IPS DF 6.9 (cell line): Measurements from ENCODE around the gene CCNY.

Experiments
- DNase-seq: peaks from one replicate; pipeline ENCODE4 v3.0.0-alpha.2; 2013; ENCODE audit warnings: low read depth, low spot score
- H3K27ac ChIP-seq: one replicate; pipeline ENCODE4 v1.5.1; 2013; ENCODE audit warnings: low read length, control low read depth
- H3K27me3 ChIP-seq: 2 replicates; pipeline ENCODE4 v1.6.1; 2013; ENCODE audit warnings: mild to moderate bottlenecking, low read length; ENCODE audit not compliant: control insufficient read depth, insufficient read depth
- H3K36me3 ChIP-seq: 2 replicates; pipeline ENCODE4 v1.6.1; 2013; ENCODE audit warnings: low read length; ENCODE audit not compliant: control insufficient read depth, insufficient read depth
- H3K4me1 ChIP-seq: 2 replicates; pipeline ENCODE4 v1.6.1; 2013; ENCODE audit warnings: low read length; ENCODE audit not compliant: control insufficient read depth, insufficient read depth
- H3K4me3 ChIP-seq: 2 replicates; pipeline ENCODE4 v1.5.1; 2013; ENCODE audit warnings: mild to moderate bottlenecking, low read length
- H3K9me3 ChIP-seq: 2 replicates; pipeline ENCODE4 v1.6.1; 2013; ENCODE audit warnings: low read length, inconsistent platforms; ENCODE audit not compliant: control insufficient read depth, insufficient read depth
- WGBS: extraction: QIAGEN DNeasy Blood & Tissue Kit; methylation state at CpG from one replicate; pipeline ENCODE4 v1.1.7; 2013; ENCODE audit warnings: mixed read lengths, missing lambda C conversion rate; ENCODE audit not compliant: insufficient read length, insufficient coverage; 5-methylcytosine and 5-hydroxymethylcytosine counted together

CCNY gene

DNA sequence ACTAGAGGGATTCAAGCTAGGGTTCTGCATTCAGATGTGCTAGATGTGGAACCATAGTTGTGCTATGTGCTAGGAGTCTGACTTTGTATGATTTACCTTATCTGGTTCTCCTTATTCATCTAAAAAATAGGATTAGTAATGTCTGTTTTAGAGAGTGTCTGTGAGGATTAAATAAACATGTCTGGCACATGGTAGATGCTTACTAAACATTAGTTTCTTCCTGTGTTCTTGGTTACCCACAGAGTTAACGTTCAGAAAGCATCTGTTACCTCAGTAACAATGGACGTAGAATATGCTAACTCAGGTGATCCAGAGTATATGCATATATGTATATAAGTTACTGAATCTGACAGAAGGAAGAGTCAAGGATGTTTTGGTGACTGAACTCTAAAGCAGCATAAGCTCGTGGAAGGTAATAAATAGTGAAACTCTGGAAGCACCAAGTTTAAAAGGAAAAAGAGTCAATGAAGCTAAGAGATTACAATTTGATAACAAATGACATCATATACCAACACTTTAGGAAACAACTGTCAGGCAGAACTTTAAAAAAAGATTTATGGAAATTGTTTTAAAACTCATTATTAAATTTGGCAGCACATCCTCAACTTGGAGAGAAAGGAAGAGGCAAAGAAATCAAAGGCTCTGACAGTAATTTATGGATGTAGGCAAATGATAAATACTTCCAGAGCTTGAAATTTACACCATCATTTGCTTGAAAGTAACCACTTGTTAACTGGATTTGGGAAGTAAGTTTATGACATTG, 127.0 kb downstream of the CCNY start:
- Histone ChIP-seq H3K4me3 (no peak overlapping the region), H3K4me1 (peaks cover 12% of the 10 kb centered on the region; the same call in 1 of the 2 replicates), H3K27me3 (no peaks in the 10 kb centered on the region), H3K36me3 (no peaks in the 10 kb centered on the region), H3K27ac (no peak overlapping the region), H3K9me3 (no peaks in the 10 kb centered on the region)
- no peak for DNase-seq
- no CpG with 5 or more reads among the region's 3 CpGs for WGBS

GRCh38 chr10:35463878-35464277, 127.6 kb downstream of the CCNY start:
- Histone ChIP-seq H3K36me3 (no peaks in the 10 kb centered on the region), H3K4me3 (no peak overlapping the region), H3K27ac (no peak overlapping the region), H3K9me3 (no peaks in the 10 kb centered on the region), H3K4me1 (peaks cover 10% of the 10 kb centered on the region; the same call in 1 of the 2 replicates), H3K27me3 (no peaks in the 10 kb centered on the region)
- WGBS, result no CpG with 5 or more reads among the region's 3 CpGs
- DNase-seq, result no peak

- no peaks in the 10 kb centered on the region for H3K36me3 ChIP-seq
- DNase-seq, result no peak
- no CpG with 5 or more reads among the region's 11 CpGs for WGBS
- no peak overlapping the region for H3K27ac ChIP-seq
- no peaks in the 10 kb centered on the region for H3K27me3 ChIP-seq
- peaks cover 10% of the 10 kb centered on the region; the same call in 1 of the 2 replicates for H3K4me1 ChIP-seq
- H3K9me3 ChIP-seq, result no peaks in the 10 kb centered on the region
- H3K4me3 ChIP-seq, result no peak overlapping the region
Observed at GRCh38 chr10:35464825-35465456, 128.6 kb downstream of the CCNY start.

DNA sequence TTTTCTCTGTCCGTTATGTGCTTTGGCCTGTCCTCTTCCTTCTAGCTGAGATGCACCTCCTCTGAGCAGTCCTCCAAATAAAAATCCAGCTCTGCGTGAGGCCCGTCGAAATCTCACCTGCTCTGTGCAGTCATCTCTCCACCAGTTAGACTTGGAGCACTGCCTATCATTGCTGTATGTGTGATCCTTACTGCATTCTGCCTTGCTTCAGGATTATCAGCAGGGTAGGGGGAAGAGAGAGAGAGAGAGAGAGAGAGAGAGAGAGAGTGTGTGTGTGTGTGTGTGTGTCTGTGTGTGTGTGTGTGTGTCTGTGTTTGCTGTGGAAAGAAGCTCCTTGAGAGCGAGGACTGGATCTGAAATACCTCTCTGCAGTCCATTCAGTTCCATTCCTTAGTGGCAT, 129.4 kb downstream of the CCNY start:
- H3K36me3 ChIP-seq, result no peaks in the 10 kb centered on the region
- H3K4me1 ChIP-seq, result peaks cover 11% of the 10 kb centered on the region
- no peaks in the 10 kb centered on the region for H3K9me3 ChIP-seq
- H3K27me3 ChIP-seq, result no peaks in the 10 kb centered on the region
- H3K4me3 ChIP-seq, result no peak overlapping the region
- no peak overlapping the region for H3K27ac ChIP-seq
- WGBS, result no CpG with 5 or more reads among the region's 5 CpGs
- no peak for DNase-seq

DNA sequence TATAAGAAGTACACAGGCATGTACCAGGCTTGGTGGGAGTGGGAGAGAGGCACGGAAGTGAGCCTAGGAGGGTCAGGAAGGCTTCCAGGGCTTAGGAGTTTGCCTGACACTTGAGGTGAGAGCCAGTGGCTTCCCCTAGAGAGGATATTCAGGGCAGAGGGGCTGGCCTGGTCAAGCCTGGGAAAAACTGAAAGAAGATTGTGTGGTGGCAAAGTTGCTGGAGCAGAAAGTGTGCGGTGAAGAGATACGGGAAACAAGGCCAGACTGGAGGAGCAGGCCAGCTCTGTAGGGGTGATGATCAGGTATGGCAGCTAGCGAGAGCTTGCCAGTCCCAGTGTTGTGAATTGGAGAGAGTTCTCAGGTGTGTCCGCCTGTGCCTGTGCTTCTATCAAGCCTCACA, 129.9 kb downstream of the CCNY start:
- no peak overlapping the region for H3K4me3 ChIP-seq
- no peak overlapping the region for H3K27ac ChIP-seq
- DNase-seq, result no peak
- WGBS, result no CpG with 5 or more reads among the region's 5 CpGs
- H3K36me3 ChIP-seq, result no peaks in the 10 kb centered on the region
- peaks cover 13% of the 10 kb centered on the region for H3K4me1 ChIP-seq
- no peaks in the 10 kb centered on the region for H3K27me3 ChIP-seq
- H3K9me3 ChIP-seq, result no peaks in the 10 kb centered on the region

GRCh38 chr10:35466661-35467060, 130.4 kb downstream of the CCNY start:
- Histone ChIP-seq H3K4me1 (peaks cover 13% of the 10 kb centered on the region), H3K27me3 (no peaks in the 10 kb centered on the region), H3K9me3 (no peaks in the 10 kb centered on the region), H3K36me3 (no peaks in the 10 kb centered on the region), H3K4me3 (no peak overlapping the region), H3K27ac (no peak overlapping the region)
- WGBS, result no CpG with 5 or more reads among the region's 4 CpGs
- DNase-seq, result no peak

DNA sequence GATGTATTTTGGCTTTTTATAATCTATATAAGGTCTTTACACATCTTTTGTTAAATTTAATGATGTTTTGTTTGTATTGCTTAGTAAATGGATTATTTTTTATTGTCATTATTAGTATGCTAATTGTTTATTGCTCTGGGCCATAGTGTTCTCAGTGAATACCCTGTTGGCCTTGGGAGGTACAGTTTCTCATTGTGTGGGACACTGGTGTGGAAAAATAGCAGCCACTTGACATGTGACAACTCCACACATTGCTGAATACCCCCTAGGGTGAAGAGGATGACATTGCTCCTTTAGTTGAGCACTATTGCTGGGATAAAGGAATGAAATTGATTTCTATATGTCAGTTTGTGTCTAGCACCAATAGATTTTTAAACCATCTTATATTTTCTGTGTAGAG, 130.9 kb downstream of the CCNY start:
- H3K4me1 ChIP-seq, result peaks cover 13% of the 10 kb centered on the region
- no peaks in the 10 kb centered on the region for H3K36me3 ChIP-seq
- H3K9me3 ChIP-seq, result no peaks in the 10 kb centered on the region
- DNase-seq, result no peak
- no peak overlapping the region for H3K27ac ChIP-seq
- no peaks in the 10 kb centered on the region for H3K27me3 ChIP-seq
- no peak overlapping the region for H3K4me3 ChIP-seq

DNA sequence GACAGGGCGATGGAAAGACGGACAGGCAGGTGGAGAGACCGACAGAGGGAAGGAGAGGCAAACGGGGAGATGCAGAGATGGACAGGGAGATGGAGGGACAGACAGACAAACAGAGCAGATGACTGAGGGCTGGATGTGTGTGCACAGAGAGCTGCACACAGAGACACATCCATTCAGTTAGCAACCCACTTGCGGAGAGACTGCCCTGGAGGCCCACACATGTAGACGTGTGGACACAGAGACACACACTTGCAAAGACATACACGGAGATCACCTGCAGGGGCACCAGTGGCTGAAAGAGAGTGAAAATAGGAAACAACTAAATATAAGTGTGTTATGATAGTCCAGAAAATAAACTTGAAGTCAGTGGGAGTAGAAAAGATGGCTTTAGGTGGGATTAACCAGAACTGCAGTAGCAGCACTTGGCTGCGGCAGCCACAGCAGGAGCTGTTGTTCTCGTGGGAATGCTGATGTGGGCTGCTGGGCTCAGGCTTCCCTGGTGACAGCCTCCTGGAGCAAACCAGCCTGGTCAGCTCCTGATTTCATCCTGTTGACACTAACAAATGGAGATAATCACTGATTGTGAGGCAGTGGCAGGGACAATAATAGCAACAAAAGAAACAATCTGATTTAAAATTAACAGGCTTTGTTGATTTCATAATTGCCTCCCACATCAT, 134.1 kb downstream of the CCNY start:
- Histone ChIP-seq H3K36me3 (no peaks in the 10 kb centered on the region), H3K4me1 (peaks cover 9% of the 10 kb centered on the region), H3K4me3 (no peak overlapping the region), H3K27me3 (no peaks in the 10 kb centered on the region), H3K27ac (no peak overlapping the region), H3K9me3 (no peaks in the 10 kb centered on the region)
- no CpG with 5 or more reads among the region's 9 CpGs for WGBS
- no peak for DNase-seq

GRCh38 chr10:35470925-35471315, 134.6 kb downstream of the CCNY start:
- Histone ChIP-seq H3K27me3 (no peaks in the 10 kb centered on the region), H3K4me1 (peaks cover 9% of the 10 kb centered on the region), H3K27ac (no peak overlapping the region), H3K9me3 (no peaks in the 10 kb centered on the region), H3K36me3 (no peaks in the 10 kb centered on the region), H3K4me3 (no peak overlapping the region)
- no CpG with 5 or more reads among the region's 5 CpGs for WGBS
- DNase-seq, result no peak

GRCh38 chr10:35471435-35471834, 135.1 kb downstream of the CCNY start:
- no peak for DNase-seq
- Histone ChIP-seq H3K4me3 (no peak overlapping the region), H3K27me3 (no peaks in the 10 kb centered on the region), H3K36me3 (no peaks in the 10 kb centered on the region), H3K27ac (no peak overlapping the region), H3K9me3 (no peaks in the 10 kb centered on the region), H3K4me1 (peaks cover 8% of the 10 kb centered on the region)
- no CpG with 5 or more reads among the region's 3 CpGs for WGBS
